Measurements from ENCODE around the gene NPAS3.

NPAS3 gene

DNA sequence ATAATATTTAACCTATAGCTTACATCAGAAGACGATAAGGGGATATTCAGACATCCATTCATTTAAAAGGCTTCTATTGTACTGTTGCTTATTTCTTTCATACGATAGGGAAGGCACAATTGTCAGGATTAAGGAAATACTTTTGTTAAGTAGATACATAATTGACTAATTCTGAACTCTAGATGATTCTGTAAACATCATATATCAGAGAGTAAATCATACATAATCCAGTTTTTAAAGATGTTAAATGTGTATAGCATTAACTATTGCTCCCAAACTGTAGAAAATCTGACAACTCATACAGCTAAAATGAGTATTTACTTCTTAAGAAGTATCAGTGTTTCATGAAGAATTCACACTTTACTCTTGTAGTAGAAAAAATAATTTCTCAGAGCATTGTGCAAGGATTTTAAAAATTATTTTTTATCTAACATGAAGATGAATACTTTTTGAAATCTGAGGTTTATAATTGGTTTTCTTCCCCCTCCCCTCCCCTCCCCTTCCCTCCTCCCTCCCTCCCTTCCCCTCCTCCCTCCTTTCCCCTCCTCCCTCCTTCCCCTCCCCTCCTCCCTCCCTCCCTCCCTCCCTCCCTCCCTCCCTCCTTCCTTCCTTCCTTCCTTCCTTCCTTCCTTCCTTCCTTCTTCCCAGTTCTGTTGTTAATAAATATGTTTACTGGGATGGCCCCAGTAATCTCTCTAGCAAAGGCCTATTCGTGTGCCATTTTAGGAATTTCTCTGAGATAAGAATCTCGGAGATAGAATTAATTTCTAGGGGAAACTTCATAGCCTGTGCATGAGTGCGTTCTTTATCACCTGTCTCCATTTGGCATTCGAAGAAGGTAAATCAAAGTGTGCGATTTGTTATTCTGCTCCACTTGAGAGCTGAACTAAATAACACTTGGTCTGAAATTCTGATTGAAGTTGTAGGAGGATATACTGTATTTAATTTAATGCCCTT is 2.3 kb downstream of the NPAS3 start:
- no peak for DNase-seq (ENCODE audit: low read depth in 2 of 2)

GRCh38 chr14:32941668-32942065 is 3.0 kb downstream of the NPAS3 start:
- no peak for DNase-seq (ENCODE audit: low read depth in 2 of 2)

- DNase-seq (ENCODE audit: low read depth in 2 of 2), result no peak
These were observed 8.4 kb downstream of the NPAS3 start for GRCh38 chr14:32947081-32947480.

DNA sequence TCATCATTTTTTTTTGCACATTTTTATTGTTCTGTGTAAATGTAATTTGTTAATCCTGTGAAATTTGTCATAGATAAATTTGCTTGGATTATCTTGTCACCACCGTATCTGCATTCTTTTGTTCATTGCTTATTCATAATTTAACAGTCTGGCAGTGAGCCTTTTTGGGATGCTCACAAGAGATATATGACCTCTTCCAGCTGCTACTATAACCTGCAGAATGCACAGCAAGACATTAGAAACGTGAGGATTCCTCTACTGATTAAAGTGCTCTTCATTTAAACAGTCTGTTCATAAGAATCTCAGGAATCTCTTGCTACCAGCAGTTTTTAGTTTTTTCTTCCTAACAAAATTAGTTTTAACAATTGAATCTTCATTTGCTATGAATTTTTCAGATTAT is 9.1 kb downstream of the NPAS3 start:
- DNase-seq (ENCODE audit: low read depth in 2 of 2), result no peak

GRCh38 chr14:32950584-32950983 is 11.9 kb downstream of the NPAS3 start:
- no peak for DNase-seq (ENCODE audit: low read depth in 2 of 2)

DNA sequence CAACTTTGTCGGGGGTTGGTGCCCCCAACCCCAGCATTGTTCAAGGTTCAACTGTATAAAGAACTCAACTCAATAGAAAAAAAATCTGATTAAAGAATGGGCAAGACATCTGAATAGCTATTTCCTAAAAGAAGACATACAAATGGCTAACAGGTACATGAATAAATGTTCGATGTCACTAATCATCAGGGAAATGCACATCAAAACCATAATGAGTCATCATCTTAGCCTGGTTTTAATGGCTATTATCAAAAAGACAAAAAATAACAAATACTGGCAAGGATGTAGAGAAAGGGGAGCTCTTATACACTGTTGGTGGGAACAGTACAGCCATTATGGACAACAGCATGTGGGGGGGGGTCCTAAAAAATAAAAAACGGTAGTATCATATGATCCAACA is 28.7 kb downstream of the NPAS3 start:
- DNase-seq (ENCODE audit: low read depth in 2 of 2), result no peak

DNA sequence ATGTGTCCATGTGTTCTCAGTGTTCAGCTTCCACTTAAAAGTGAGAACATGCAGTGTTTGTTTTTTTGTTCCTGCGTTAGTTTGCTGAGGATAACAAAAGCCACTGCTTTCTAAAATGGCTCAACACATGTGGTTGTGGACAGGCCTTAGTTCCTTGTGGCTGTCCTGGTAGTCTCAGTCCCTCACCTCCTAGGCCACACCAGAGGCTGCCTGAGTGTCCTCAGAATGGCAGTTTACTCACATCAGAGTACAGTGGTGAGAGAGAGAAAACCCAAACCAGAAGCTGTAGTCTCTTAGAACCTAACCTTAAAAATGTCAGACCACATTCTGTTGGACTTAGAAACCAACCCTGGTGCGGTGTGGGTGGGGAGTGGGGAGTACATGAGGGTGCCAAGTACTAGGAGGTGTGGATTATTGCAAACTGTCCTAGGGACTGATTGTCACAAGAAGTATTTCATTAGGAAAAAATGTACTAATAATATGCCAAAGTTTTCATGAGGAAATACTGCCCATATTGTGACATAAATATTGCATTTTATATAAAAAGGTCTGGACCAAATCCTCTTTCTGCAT is 30.4 kb downstream of the NPAS3 start:
- DNase-seq (ENCODE audit: low read depth in 2 of 2), result no peak

GRCh38 chr14:32977913-32978312 is 39.2 kb downstream of the NPAS3 start:
- no peak for DNase-seq (ENCODE audit: low read depth in 2 of 2)

DNA sequence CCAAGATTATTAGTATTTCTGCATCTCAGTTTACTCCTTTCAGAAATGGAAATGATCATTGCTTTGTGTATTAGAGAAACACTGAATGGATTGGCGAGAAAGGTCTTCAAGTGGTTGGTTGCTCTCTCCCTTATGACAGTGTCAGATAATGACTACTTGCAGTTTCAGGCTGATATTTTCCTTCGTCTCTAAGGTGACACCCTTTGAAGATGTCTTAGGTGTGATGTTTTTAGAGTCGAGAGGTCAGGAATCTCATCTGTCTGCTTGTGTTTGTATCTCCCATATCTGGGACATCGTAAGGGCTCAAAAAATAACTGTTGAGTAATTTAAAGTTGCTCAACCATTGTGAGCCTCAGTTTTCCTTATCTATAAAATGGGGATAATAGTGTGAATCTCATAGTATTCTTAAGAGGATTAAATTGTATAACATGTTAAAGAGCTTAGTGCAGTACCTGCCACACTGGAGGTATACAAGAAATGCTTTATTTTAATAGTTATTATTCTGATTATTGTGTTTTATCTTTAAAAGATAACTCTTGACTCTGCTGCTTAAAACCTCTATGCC is 40.1 kb downstream of the NPAS3 start:
- DNase-seq (ENCODE audit: low read depth in 2 of 2), result no peak

DNA sequence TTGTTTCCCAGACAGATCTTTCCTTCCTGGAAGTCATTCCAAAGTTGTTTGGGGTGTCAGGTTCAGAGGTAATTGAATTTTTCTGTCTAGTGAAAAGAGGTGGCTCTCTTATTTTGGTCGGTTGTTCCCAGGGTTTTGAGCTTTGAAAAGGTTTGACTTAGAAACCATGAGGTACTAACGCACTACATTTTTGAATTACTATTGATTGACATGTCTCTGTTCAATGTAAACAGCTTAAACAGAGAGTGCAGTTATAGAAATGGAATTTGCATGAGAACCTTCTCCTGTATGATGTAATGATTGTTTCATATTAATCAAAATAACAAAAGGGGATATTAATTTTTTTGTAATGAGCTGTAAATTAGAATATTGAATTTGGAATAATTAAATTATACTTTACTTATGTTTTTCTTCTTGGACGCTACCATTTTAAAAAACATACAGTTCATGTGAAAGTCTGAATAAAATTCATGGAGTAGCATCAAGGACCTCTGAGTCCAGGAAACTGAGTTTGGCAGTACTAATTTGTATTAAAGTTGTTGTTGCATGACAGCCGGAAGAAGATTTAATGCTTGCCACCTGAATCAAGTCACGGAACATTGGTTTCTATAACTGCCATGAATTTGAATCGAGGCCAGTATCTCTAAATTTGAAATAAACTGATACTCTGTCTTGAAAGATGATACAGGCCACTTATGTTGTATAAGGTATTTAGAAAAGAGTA is 41.7 kb downstream of the NPAS3 start:
- no peak for DNase-seq (ENCODE audit: low read depth in 2 of 2)

- no peak for DNase-seq (ENCODE audit: low read depth in 2 of 2)
These were observed 42.3 kb downstream of the NPAS3 start for GRCh38 chr14:32980902-32981501.

GRCh38 chr14:32984241-32984930 is 45.7 kb downstream of the NPAS3 start:
- no peak for DNase-seq (ENCODE audit: low read depth in 2 of 2)

- DNase-seq (ENCODE audit: low read depth in 2 of 2), result no peak
These were observed 47.2 kb downstream of the NPAS3 start for GRCh38 chr14:32985866-32986265.

DNA sequence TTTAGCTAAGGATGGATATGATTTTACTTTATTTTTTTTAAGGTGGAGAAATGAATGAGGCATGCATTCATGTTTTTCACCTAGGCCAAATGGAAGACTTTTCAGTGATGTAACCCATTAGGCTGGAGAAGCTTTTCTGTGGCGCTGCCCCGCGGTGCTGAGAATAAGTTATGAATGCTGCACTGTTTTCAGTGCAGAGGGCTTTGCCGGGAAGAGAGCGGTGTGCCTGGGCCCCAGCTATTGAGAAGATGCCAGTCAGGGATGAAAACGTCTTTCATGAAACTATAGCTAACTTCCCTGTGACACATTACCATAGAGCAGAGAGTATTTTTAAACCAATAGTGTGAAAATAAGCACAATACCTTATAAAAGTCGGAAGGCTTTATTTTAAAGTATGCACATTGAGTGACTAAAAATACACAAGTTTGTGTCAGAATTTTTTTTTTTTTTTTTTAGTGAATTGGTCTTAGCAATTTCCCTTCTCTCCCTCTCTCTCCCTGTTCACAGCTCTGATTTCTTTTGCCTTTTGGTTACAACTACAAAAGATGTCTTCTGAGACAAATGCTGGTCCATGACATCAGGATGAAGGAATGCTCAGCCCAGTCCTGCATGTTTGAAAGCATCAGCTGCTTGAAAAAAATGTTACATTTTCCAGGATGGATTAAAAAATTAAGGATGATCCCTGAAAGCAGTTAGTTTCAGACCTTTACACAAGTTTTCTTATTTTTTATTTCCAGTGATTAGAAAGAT is 48.3 kb downstream of the NPAS3 start:
- no peak for DNase-seq (ENCODE audit: low read depth in 2 of 2)

DNA sequence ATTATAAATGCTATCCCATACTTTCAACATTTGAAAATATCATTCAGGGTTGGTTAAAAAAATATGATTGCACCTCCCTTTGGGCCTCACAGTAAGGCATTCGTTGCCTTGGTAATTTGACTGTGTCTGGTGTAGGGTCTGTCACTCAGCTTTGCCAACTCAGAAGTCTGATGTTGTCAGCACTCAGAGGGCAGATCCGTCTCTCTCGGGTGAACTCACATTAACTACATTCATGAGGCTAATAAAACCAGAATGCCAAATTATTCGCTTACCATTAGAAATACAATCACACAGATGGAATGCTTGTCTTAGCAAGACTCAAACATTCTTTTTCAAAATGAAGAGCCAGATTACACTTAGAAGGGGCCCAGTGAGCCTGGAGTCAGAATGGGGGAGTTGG is 53.0 kb downstream of the NPAS3 start:
- DNase-seq (ENCODE audit: low read depth in 2 of 2), result no peak

- DNase-seq (ENCODE audit: low read depth in 2 of 2), result no peak
These were observed 55.2 kb downstream of the NPAS3 start for GRCh38 chr14:32993921-32994320.

- no peak for DNase-seq (ENCODE audit: low read depth in 2 of 2)
These were observed 57.7 kb downstream of the NPAS3 start for GRCh38 chr14:32996343-32996742.

DNA sequence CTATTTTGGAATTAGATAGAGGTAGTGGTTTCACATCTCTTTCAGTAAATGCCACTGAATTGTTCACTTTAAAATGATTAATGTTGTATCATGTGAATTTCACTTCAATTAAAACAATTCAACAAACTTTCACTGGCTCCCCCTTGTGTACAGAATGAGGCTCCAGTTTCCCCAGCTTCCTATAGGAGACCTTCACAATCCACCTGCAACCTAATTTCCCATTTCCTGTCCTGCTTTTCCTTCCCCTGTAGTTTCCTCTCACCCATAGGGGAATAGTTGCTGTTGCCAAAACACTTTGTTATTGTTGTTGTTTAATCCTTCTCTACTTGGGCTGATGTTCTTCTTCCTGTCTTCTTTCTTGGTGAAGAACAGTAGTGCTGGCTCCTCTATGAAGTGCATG is 59.8 kb downstream of the NPAS3 start:
- no peak for DNase-seq (ENCODE audit: low read depth in 2 of 2)

DNA sequence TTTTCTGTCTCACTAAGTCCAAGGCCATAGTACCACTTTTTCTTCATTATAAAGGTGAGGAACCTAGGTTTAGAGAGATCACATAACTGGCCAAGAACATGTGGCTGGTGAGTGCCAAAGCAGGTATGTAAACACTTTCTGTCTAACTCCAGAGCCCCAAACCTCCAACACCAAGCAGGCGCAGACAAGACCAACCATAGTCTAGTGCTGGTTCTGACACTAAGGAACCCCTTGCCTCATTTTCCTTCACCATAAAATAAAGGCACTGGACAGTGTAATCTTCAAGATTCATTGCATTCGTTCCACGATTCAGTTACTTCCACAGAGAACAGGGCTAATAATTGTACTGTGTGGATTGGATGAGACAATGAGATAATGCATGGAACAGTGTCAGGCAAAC is 71.0 kb downstream of the NPAS3 start:
- no peak for DNase-seq (ENCODE audit: low read depth in 2 of 2)

DNA sequence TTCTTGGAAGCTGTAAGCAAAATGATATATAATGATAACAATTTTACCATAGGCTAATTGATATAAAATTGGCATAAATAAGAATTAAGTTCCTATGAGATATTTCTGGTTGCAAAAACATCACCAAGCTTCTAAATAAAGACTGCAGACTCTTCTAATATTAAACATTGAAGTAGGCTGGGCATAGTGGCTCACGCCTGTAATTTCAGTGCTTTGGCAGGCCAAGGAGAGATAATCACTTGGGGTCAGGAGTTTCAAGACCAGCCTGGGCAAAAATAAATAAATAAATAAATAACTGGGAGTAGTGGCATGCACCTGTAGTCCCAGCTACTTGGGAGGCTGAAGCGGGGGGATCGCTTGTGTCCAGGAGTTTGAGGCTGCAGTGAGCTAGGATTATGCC is 71.8 kb downstream of the NPAS3 start:
- no peak for DNase-seq (ENCODE audit: low read depth in 2 of 2)

DNA sequence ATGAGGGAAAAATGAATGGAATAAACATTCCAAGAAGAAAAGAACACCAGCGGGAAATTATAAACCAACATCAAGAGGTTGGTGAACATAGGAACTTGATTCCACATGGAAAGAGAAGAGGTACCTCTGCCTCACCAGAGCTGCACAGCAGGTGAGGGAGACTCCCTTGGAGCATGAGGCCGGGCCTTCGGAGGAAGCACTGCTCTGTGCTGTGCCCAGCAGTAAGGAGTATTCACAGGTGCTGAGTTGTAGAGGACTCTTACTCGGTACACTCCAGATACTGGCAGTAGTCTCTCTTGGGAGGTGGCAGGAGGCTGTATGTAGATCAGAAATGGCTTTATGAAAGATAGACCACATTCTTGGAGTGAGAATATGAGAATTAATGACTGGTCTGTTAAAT is 76.0 kb downstream of the NPAS3 start:
- no peak for DNase-seq (ENCODE audit: low read depth in 2 of 2)

All from stimulated activated CD8-positive, alpha-beta memory T cell treated with anti-CD3 and anti-CD28 coated beads, Interleukin-2, amount 100 ng/mL, for 48 hours (primary cell).